ENCODE results near the gene DCLK3. TPM values are rescaled to one million over a fixed set of nuclear protein-coding genes. Genes with fewer than 3 reads are reported as not detected.

The DCLK3 gene
- total RNA-seq, 1 experiment from 2014 or later, result not detected

- BruUV-seq (replicated peaks), result no TSS peak
- TF ChIP-seq SIN3A (IDR thresholded peaks at IDR 0.05; ENCODE audit: borderline replicate concordance, insufficient read depth, low read depth, low read length), result no peak
- TF ChIP-seq POLR2AphosphoS5 (IDR thresholded peaks at IDR 0.05; ENCODE audit: low read depth, low read length), result no peak
- no peak for TF ChIP-seq TCF7L2 (IDR thresholded peaks at IDR 0.05; ENCODE audit: low read depth, low read length)
- no peak for TF ChIP-seq REST (IDR thresholded peaks at IDR 0.05; ENCODE audit: insufficient read depth in 1 of 2, low read depth in 2 of 2, low read length in 1 of 2)
- no peak for TF ChIP-seq CTCF (IDR thresholded peaks at IDR 0.05)
- ATAC-seq, result no peak
- Histone ChIP-seq H3K36me3 (ENCODE audit: control insufficient read depth, insufficient read depth, low read length) (no peaks in the 10 kb centered on the region), H3K27ac (ENCODE audit: low read length) (no peak overlapping the region), H3K4me3 (ENCODE audit: low read depth in 2 of 2, low read length in 2 of 2) (no peak overlapping the region), H3K27me3 (ENCODE audit: control insufficient read depth, insufficient read depth, low read length) (no peaks in the 10 kb centered on the region), H3K9me3 (ENCODE audit: control insufficient read depth, insufficient read depth, low read depth, low read length) (no peaks in the 10 kb centered on the region), H3K4me1 (ENCODE audit: control insufficient read depth, insufficient read depth, low read length) (no peaks in the 10 kb centered on the region)
- intact Hi-C loops (cut with micrococcal nuclease; ENCODE audit: unreplicated experiment) (no loop called here), in situ Hi-C loops (cut with HindIII; ENCODE audit: low pct_unique_long_range_greater_than_20kb, low sequenced_read_pairs) (no loop called here)
- no peak for DNase-seq (ENCODE audit: low read depth, low spot score)
- ChIA-PET CTCF (no interaction called here), POLR2A (no interaction called here)
Observed at GRCh38 chr3:36681867-36682266, 82.5 kb downstream of the DCLK3 start.

- Histone ChIP-seq H3K4me1 (ENCODE audit: control insufficient read depth, insufficient read depth, low read length) (no peaks in the 10 kb centered on the region), H3K27ac (ENCODE audit: low read length) (no peak overlapping the region), H3K36me3 (ENCODE audit: control insufficient read depth, insufficient read depth, low read length) (no peaks in the 10 kb centered on the region), H3K4me3 (ENCODE audit: low read depth in 2 of 2, low read length in 2 of 2) (no peak overlapping the region), H3K27me3 (ENCODE audit: control insufficient read depth, insufficient read depth, low read length) (no peaks in the 10 kb centered on the region), H3K9me3 (ENCODE audit: control insufficient read depth, insufficient read depth, low read depth, low read length) (no peaks in the 10 kb centered on the region)
- intact Hi-C loops (cut with micrococcal nuclease; ENCODE audit: unreplicated experiment), result no loop called here
- no peak for TF ChIP-seq TCF7L2 (IDR thresholded peaks at IDR 0.05; ENCODE audit: low read depth, low read length)
- TF ChIP-seq POLR2AphosphoS5 (IDR thresholded peaks at IDR 0.05; ENCODE audit: low read depth, low read length), result no peak
- CTCF ChIA-PET, result no interaction called here
- ATAC-seq (no peak), DNase-seq (ENCODE audit: low read depth, low spot score) (no peak)
- in situ Hi-C loops (cut with HindIII; ENCODE audit: low pct_unique_long_range_greater_than_20kb, low sequenced_read_pairs), result no loop called here
- POLR2A ChIA-PET, result no interaction called here
- no TSS peak for BruUV-seq (replicated peaks)
Observed at GRCh38 chr3:36680952-36681351, 83.4 kb downstream of the DCLK3 start.

GRCh38 chr3:36679384-36680200 is 84.8 kb downstream of the DCLK3 start:
- H3K9me3 ChIP-seq (ENCODE audit: control insufficient read depth, insufficient read depth, low read depth, low read length), result no peaks in the 10 kb centered on the region
- DNase-seq (ENCODE audit: low read depth, low spot score) (no peak), ATAC-seq (no peak)
- no peaks in the 10 kb centered on the region for H3K36me3 ChIP-seq (ENCODE audit: control insufficient read depth, insufficient read depth, low read length)
- no peak overlapping the region for H3K27ac ChIP-seq (ENCODE audit: low read length)
- TF ChIP-seq SIN3A (IDR thresholded peaks at IDR 0.05; ENCODE audit: borderline replicate concordance, insufficient read depth, low read depth, low read length) (no peak), POLR2AphosphoS5 (IDR thresholded peaks at IDR 0.05; ENCODE audit: low read depth, low read length) (no peak), REST (IDR thresholded peaks at IDR 0.05; ENCODE audit: insufficient read depth in 1 of 2, low read depth in 2 of 2, low read length in 1 of 2) (no peak), CTCF (IDR thresholded peaks at IDR 0.05) (no peak), TCF7L2 (IDR thresholded peaks at IDR 0.05; ENCODE audit: low read depth, low read length) (no peak)
- ChIA-PET POLR2A (no interaction called here), CTCF (no interaction called here)
- no TSS peak for BruUV-seq (replicated peaks)
- intact Hi-C loops (cut with micrococcal nuclease; ENCODE audit: unreplicated experiment), result no loop called here
- no peak overlapping the region for H3K4me3 ChIP-seq (ENCODE audit: low read depth in 2 of 2, low read length in 2 of 2)
- no peaks in the 10 kb centered on the region for H3K4me1 ChIP-seq (ENCODE audit: control insufficient read depth, insufficient read depth, low read length)
- in situ Hi-C loops (cut with HindIII; ENCODE audit: low pct_unique_long_range_greater_than_20kb, low sequenced_read_pairs), result no loop called here
- no peaks in the 10 kb centered on the region for H3K27me3 ChIP-seq (ENCODE audit: control insufficient read depth, insufficient read depth, low read length)
